ENCODE measurements around the gene ALG12.

Gene ALG12

GRCh38 chr22:49959782-49960158, 41.5 kb upstream of the ALG12 start:
- Histone ChIP-seq H3K9ac (peak overlapping the region; percentile 81 to 95 (median 94)), H3K27me3 (no peaks in the 10 kb centered on the region), H3K27ac (peak overlapping the region; percentile 88 to 98 (median 97)), H3K4me3 (peak overlapping the region; percentile 78 to 98 (median 90)), H4K20me1 (peaks cover 36 to 50% (median 39%) of the 10 kb centered on the region in 11 experiments), H3K9me3 (replicated peaks in 1 of 11) (no peaks in the 10 kb centered on the region), H3K4me2 (peak overlapping the region; percentile 97 to 100 (median 98)), H3K4me1 (peaks cover 49 to 79% (median 64%) of the 10 kb centered on the region in 10 experiments), H3K36me3 (peaks cover 14 to 33% (median 28%) of the 10 kb centered on the region in 11 experiments)
- TF ChIP-seq Cebpa-rat (IDR thresholded peaks at IDR 0.05) = no peak

GRCh38 chr22:49958931-49959781, 40.9 kb upstream of the ALG12 start:
- peak overlapping the region; percentile 81 to 95 (median 94) for H3K9ac ChIP-seq
- H3K4me1 ChIP-seq = peaks cover 49 to 79% (median 64%) of the 10 kb centered on the region in 10 experiments
- H3K4me2 ChIP-seq = peak overlapping the region; percentile 97 to 100 (median 98)
- no peaks in the 10 kb centered on the region for H3K9me3 ChIP-seq (replicated peaks in 1 of 11)
- TF ChIP-seq Cebpa-rat (IDR thresholded peaks at IDR 0.05) = no peak
- peaks cover 12 to 27% (median 23%) of the 10 kb centered on the region in 11 experiments for H3K36me3 ChIP-seq
- peak overlapping the region; percentile 88 to 98 (median 97); a peak in 19 of 22 replicates for H3K27ac ChIP-seq
- H3K27me3 ChIP-seq = no peaks in the 10 kb centered on the region
- H3K4me3 ChIP-seq = peak overlapping the region; percentile 78 to 98 (median 90)
- peaks cover 30 to 44% (median 33%) of the 10 kb centered on the region in 11 experiments for H4K20me1 ChIP-seq

GRCh38 chr22:49958366-49958921, 40.2 kb upstream of the ALG12 start:
- Histone ChIP-seq H3K27me3 (no peaks in the 10 kb centered on the region), H3K4me1 (peaks cover 49 to 79% (median 64%) of the 10 kb centered on the region in 10 experiments), H3K9me3 (replicated peaks in 1 of 11) (no peaks in the 10 kb centered on the region), H4K20me1 (peaks cover 23 to 37% (median 26%) of the 10 kb centered on the region in 11 experiments), H3K9ac (peak overlapping the region in 2 of 11 experiments; percentile 95; a peak in 3 of 22 replicates), H3K27ac (no peak overlapping the region), H3K4me3 (no peak overlapping the region), H3K4me2 (peak overlapping the region; percentile 97 to 100 (median 98); a peak in 21 of 22 replicates), H3K36me3 (peaks cover 8 to 19% (median 16%) of the 10 kb centered on the region in 11 experiments)
- no peak for TF ChIP-seq Cebpa-rat (IDR thresholded peaks at IDR 0.05)

- H3K9ac ChIP-seq = no peak overlapping the region
Observed at GRCh38 chr22:49957826-49958365, 39.7 kb upstream of the ALG12 start.

GRCh38 chr22:49956914-49957825, 38.9 kb upstream of the ALG12 start:
- H3K27ac ChIP-seq = no peak overlapping the region
- H3K27me3 ChIP-seq = no peaks in the 10 kb centered on the region
- peak overlapping the region in 5 of 11 experiments; percentile 67 to 92 (median 78); a peak in 7 of 22 replicates for H3K4me2 ChIP-seq
- no peak for TF ChIP-seq Cebpa-rat (IDR thresholded peaks at IDR 0.05)
- H3K4me1 ChIP-seq = peaks cover 50 to 80% (median 65%) of the 10 kb centered on the region in 10 experiments
- peaks cover 0 to 9% (median 5%) of the 10 kb centered on the region in 11 experiments; a peak in 10 of 22 replicates for H3K36me3 ChIP-seq
- H3K9me3 ChIP-seq (replicated peaks in 1 of 11) = no peaks in the 10 kb centered on the region
- H4K20me1 ChIP-seq = peaks cover 11 to 24% (median 14%) of the 10 kb centered on the region in 11 experiments; a peak in 21 of 22 replicates
- H3K4me3 ChIP-seq = no peak overlapping the region
- no peak overlapping the region for H3K9ac ChIP-seq

More at GRCh38 chr22:49957826-49958365, 39.7 kb upstream of the ALG12 start:
- no peaks in the 10 kb centered on the region for H3K27me3 ChIP-seq
- H3K27ac ChIP-seq = no peak overlapping the region
- H3K4me2 ChIP-seq = peak overlapping the region in 4 of 11 experiments; percentile 97 to 98 (median 97); a peak in 5 of 22 replicates
- H3K36me3 ChIP-seq = peaks cover 3 to 14% (median 10%) of the 10 kb centered on the region in 11 experiments
- peaks cover 18 to 31% (median 21%) of the 10 kb centered on the region in 11 experiments for H4K20me1 ChIP-seq
- no peak overlapping the region for H3K4me3 ChIP-seq
- TF ChIP-seq Cebpa-rat (IDR thresholded peaks at IDR 0.05) = no peak
- no peaks in the 10 kb centered on the region for H3K9me3 ChIP-seq (replicated peaks in 1 of 11)
- H3K4me1 ChIP-seq = peaks cover 49 to 79% (median 64%) of the 10 kb centered on the region in 10 experiments

- Histone ChIP-seq H3K36me3 (peaks cover 0 to 2% (median 0%) of the 10 kb centered on the region in 11 experiments; a peak in 7 of 22 replicates), H3K4me3 (no peak overlapping the region), H3K27ac (no peak overlapping the region), H4K20me1 (peaks cover 4 to 16% (median 7%) of the 10 kb centered on the region in 11 experiments; a peak in 21 of 22 replicates), H3K9me3 (replicated peaks in 1 of 11) (no peaks in the 10 kb centered on the region), H3K4me2 (peak overlapping the region in 9 of 11 experiments; percentile 67 to 92 (median 75); a peak in 15 of 22 replicates), H3K27me3 (no peaks in the 10 kb centered on the region), H3K4me1 (peaks cover 58 to 81% (median 71%) of the 10 kb centered on the region in 10 experiments), H3K9ac (peak overlapping the region in 1 of 11 experiments; percentile 56; a peak in 1 of 22 replicates)
- no peak for TF ChIP-seq Cebpa-rat (IDR thresholded peaks at IDR 0.05)
Observed at GRCh38 chr22:49956418-49956770, 38.2 kb upstream of the ALG12 start.

GRCh38 chr22:49955581-49956417, 37.6 kb upstream of the ALG12 start:
- H3K4me1 ChIP-seq = peaks cover 64 to 86% (median 76%) of the 10 kb centered on the region in 10 experiments
- H3K4me2 ChIP-seq = peak overlapping the region; percentile 43 to 92 (median 73)
- no peaks in the 10 kb centered on the region for H3K36me3 ChIP-seq
- no peak for TF ChIP-seq Cebpa-rat (IDR thresholded peaks at IDR 0.05)
- no peak overlapping the region for H3K4me3 ChIP-seq
- no peaks in the 10 kb centered on the region for H3K27me3 ChIP-seq
- peaks cover 0 to 10% (median 1%) of the 10 kb centered on the region in 11 experiments; a peak in 11 of 22 replicates for H4K20me1 ChIP-seq
- H3K9ac ChIP-seq = peak overlapping the region in 9 of 11 experiments; percentile 8 to 62 (median 24); a peak in 10 of 22 replicates
- peak overlapping the region in 2 of 11 experiments; percentile 14 to 15; a peak in 2 of 22 replicates for H3K27ac ChIP-seq
- no peaks in the 10 kb centered on the region for H3K9me3 ChIP-seq (replicated peaks in 1 of 11)

All from BLaER1 treated with 17β-estradiol and CSF1 and Interleukin-3, amounts not matched to agents 10 nM and 100 nM (cell line).